HEK293 (cell line): ENCODE measurements around the gene PRLR.

ENCODE experiments used
- CTCF ChIP-seq: fragments of 450-650 bp; formaldehyde crosslinking; IDR thresholded peaks from 2 replicates; pipeline ENCODE4 v1.5.1; 2016; ENCODE audit warnings: missing biosample characterization, missing genetic modification characterization
- ZBTB17 ChIP-seq: fragments of 450-650 bp; formaldehyde crosslinking; IDR thresholded peaks from 2 replicates; pipeline ENCODE4 v1.5.1; 2016; ENCODE audit warnings: missing biosample characterization, missing genetic modification characterization
- ZNF433 ChIP-seq: fragments of 450-650 bp; formaldehyde crosslinking; IDR thresholded peaks from 2 replicates; pipeline ENCODE4 v1.5.1; 2016; ENCODE audit warnings: missing biosample characterization, missing genetic modification characterization, low read depth
- ZNF473 ChIP-seq: fragments of 450-650 bp; formaldehyde crosslinking; IDR thresholded peaks from 2 replicates; pipeline ENCODE4 v1.5.1; 2017; ENCODE audit warnings: missing biosample characterization, missing genetic modification characterization
- ZNF76 ChIP-seq: fragments of 450-650 bp; formaldehyde crosslinking; IDR thresholded peaks from 2 replicates; pipeline ENCODE4; 2016; ENCODE audit warnings: low read depth, missing biosample characterization, missing genetic modification characterization, borderline replicate concordance
- ZNF777 ChIP-seq: fragments of 450-650 bp; formaldehyde crosslinking; IDR thresholded peaks from 2 replicates; pipeline ENCODE4 v1.5.1; 2017; ENCODE audit warnings: missing biosample characterization, missing genetic modification characterization, borderline replicate concordance
- ZSCAN23 ChIP-seq: fragments of 450-650 bp; formaldehyde crosslinking; IDR thresholded peaks from 2 replicates; pipeline ENCODE4 v1.5.1; 2016; ENCODE audit warnings: missing biosample characterization, missing genetic modification characterization

GRCh38 chr5:35141739-35142138, 88.5 kb downstream of the PRLR start:
- no peak for TF ChIP-seq ZBTB17 (tag by site-specific recombination)
- TF ChIP-seq CTCF, result no peak
- no peak for TF ChIP-seq ZNF433
- no peak for TF ChIP-seq ZSCAN23 (tag by site-specific recombination)
- no peak for TF ChIP-seq ZNF777 (tag by site-specific recombination)
- TF ChIP-seq ZNF473 (tag by site-specific recombination), result no peak
- TF ChIP-seq ZNF76 (tag by site-specific recombination), result no peak
